Activated CD8-positive, alpha-beta memory T cell treated with anti-CD3 and anti-CD28 coated beads, Interleukin-2, amount 50 U/mL, for 48 hours (primary cell): ENCODE results near the gene GAK.
"Not testable (repeated sequence)": the region's sequence is repeated elsewhere in the genome, so short reads cannot be mapped to it uniquely, and the experiment has no call there.

Source experiments
- DNase-seq: peaks from one replicate; pipeline ENCODE4 v3.0.0-alpha.2; 2020

The GAK gene

DNA sequence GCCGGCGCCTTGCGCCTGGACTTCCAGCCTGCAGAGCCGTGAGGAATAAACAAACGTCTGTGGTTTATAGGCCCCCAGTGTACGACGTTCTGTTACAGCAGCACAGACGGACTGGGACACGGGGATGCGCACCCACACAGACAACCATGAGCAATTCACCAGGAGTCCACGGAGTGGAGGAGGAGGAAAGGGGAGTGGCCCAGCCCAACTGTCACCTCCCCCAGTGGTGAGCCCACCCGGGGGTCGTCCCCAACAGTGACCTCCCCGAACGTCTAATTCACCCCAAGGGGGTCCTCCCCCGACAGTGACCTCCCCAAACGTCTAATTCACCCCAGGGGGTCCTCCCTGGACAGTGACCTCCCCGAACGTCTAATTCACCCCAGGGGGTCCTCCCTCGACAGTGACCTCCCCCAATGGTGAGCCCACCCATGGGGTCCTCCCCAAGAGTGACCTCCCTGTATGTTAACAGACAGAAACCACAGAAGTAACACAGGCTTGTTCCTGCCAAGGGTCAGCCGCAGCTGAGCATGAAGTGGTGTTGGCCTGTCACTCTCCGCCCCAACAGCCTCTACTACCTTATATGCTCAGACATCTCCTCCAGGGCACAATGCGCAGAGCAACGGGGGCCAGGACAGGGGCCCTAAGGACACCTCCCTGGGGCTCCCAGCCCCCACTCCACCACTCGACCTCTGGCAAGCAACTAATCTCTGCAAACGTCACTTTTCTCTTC, 6.2 kb downstream of the GAK start:
- no peak for DNase-seq

DNA sequence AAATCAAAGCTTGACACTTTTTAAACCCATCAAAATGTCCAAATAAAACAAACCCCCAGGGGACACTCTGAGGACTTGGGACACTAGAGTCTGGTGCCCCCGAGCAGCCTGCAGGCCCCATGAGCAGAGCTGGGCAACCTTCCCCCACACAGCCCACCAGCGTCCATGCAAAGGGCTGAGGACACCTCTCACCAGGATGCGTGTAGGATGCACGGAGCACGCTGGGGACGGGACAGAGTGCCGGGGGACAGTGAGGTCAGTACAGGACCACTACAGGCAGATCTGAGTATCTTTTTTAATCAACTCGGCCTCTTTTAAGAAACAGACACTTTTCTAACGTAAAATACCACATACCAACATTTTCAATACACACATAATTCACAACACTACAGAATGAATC, 6.9 kb downstream of the GAK start:
- no peak for DNase-seq

DNA sequence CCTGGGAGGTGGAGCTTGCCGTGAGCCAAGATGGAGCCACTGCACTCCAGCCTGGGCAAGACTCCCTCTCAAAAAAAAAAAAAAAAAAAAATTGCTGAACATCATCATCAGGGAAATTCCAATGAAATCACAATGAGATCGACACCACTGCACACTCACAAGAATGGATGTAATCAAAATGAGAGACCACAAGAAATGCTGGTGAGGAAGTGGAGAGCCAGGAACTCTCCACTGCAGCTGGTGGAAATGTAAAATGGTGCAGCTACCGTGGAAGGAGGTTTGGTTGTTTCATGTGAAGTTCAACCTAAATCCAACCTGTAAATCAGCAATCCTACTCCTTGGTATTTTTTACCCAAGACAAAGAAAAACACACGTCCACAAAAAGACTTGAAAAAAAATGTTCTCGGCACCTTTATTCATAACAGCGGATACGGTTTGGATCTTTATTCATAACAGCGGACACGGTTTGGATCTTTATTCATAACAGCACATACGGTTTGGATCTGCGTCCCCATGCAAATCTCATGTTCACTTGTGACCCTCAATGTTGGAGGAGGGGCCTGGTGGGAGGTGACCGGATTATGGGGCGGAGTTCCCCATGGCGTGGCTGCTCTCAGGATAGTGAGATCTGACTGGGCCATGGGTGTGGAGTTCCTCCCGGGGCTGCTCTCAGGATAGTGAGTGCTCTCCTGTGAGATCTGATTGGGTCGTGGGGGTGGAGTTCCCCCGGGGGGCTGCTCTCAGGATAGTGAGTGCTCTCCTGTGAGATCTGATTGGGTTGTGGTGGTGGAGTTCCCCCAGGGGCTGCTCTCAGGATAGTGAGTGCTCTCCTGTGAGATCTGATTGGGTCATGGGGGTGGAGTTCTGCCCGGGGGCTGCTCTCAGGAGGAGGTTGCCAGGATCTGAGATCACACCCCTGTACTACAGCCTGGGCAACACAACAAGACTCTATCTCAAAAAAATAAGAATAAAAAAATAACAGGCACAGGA, 7.7 kb downstream of the GAK start:
- DNase-seq = no peak

DNA sequence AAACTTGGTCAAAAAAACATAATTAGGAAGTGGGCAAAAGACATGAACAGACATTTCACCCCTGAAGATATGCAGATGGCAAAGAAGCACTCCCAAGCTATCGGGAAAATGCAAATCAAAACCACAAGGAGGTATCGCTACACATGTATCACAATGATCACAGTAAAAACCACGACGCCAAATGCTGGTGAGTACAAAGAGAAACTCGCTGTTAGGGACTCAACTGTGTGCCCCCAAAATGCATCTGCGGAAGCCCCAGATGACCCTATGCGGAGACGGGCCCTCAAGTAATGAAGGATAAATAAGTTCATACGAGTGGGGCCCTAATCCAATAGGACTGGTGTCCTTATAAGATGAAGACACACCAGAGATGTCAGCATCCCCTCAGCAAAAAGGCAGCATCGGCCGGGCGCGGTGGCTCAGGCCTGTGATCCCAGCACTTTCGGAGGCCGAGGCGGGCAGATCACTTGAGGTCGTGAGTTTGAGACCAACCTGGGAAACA, 10.2 kb downstream of the GAK start:
- DNase-seq = no peak

DNA sequence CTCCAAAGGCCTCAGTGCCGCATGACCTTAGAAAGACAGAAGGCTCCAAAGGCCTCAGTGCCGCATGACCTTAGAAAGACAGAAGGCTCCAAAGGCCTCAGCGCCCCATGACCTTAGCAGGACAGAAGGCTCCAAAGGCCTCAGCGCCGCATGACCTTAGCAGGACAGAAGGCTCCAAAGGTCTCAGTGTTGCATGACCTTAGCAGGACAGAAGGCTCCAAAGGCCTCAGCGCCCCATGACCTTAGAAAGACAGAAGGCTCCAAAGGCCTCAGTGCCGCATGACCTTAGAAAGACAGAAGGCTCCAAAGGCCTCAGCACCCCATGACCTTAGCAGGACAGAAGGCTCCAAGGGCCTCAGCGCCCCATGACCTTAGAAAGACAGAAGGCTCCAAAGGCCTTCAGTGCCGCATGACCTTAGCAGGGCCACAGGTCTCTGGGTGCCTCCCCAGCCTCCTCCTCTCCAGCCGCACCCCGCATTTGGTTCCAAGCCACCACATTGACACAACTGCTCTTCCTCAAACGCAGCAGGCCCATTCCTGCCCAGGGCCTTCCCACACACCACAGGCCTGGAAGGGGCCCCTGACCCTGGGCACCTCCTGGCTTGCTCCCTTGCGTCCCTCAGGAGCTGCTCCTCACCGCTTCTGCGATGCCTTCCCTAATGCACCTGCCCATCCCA, 13.0 kb downstream of the GAK start:
- DNase-seq = not testable (repeated sequence)

DNA sequence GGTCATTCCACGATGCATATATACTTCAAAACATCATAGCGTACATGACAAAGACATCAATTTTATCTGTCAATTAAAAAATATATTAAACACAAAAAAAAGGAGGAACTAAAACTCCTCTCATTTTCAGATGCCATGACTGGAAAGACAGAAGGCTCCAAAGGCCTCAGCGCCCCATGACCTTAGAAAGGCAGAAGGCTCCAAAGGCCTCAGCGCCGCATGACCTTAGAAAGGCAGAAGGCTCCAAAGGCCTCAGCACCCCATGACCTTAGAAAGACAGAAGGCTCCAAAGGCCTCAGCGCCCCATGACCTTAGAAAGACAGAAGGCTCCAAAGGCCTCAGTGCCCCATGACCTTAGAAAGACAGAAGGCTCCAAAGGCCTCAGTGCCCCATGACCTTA, 13.5 kb downstream of the GAK start:
- not testable (repeated sequence) for DNase-seq

DNA sequence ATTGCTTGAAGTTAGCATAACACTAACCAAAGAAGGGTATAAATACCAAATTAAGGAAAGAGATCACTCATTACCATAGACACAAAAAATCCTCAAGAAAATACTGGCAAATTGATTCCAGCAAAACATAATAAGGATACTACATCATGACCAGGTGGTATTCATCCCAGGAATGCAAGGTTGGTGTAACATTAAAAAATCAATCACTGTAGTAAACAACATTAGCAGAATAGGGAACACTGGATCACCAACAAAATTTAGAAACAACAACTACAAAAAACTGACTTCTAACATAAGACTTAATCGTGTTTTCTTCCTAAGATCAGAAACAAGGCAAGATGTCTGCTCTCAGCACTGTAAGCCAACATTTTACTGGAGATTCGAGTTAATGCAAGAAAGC, 14.1 kb downstream of the GAK start:
- DNase-seq = no peak

DNA sequence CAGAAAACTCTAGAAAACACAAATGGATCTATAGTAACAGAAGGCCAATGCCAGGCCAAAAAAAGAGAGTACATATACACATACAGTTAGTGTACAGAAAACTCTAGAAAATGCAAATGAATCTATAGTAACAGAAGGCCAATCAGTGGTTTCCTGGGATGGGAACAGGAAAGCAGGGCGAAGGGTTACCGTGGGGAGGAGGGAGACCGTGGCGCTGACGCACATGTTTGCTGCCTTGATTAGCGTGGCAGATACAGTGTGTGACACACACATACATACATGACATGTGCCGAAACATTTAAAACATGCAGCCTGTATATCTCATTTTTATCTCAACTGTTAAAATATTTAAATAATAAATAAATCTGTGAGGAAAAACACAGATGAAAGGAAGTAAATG, 14.7 kb downstream of the GAK start:
- no peak for DNase-seq

DNA sequence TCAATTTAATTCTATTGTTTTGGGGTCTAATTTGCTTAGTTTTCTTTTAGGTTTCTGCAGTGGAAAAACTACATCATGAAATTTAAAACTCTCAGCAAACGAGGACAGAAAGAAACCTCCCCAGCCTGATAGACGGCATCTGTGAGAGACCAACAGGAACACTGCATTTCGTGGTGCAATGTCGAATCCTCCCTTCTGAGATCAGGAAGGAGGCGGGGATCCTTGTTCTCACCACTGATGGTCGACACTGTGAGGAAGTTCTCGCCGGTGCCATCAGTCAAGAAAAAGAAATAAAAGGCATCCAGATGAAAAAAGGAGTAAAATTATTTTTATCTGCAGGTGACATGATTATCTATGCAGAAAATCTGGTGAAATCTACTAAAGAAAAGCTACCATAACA, 16.5 kb downstream of the GAK start:
- DNase-seq = no peak

DNA sequence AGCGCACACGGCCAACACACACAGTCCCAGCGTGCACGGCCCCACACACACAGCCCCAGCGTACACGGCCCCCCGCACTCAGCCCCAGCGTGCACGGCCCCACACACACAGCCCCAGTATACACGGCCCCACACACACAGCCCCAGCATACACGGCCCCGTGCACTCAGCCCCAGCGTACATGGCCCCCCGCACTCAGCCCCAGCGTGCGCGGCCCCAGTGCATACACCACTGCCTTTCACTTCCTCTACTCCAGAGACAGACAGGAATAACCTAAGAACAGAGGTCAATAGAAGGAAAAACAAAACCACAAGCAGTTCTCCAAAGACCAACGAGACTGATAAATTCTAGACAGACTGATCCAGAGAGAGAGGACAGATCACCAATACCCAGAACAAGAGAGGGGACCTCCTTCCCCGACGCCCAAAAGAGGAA, 17.1 kb downstream of the GAK start:
- no peak for DNase-seq

DNA sequence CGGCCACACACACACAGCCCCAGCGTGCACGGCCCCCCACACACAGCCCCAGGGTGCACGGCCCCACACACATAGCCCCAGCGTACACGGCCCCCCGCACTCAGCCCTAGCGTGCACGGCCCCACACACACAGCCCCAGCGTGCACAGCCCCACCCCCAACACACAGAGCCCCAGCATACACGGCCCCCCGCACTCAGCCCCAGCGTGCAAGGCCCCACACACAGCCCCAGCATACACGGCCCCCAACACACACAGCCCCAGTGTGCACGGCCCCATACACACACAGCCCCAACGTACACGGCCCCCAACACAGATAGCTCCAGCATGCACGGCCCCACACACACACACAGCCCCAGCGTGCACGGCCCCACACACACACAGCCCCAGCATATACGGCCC, 17.6 kb downstream of the GAK start:
- DNase-seq = no peak

DNA sequence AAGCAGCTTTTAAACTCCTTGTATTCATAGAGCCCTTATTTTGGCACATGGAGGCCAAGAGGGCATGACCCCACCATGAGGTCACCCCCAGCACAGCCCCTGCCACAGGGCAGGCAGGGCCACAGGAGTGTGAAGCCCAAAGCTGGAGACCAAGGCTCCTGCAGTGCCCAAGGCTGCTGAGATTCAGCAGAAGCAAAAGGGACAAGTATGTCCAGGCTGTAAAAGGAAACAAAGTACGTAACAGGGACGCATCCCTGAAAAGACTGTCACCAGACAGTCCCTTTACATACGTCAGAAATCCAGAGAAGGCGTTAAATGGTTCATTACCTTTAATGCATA, 18.9 kb downstream of the GAK start:
- DNase-seq = no peak

DNA sequence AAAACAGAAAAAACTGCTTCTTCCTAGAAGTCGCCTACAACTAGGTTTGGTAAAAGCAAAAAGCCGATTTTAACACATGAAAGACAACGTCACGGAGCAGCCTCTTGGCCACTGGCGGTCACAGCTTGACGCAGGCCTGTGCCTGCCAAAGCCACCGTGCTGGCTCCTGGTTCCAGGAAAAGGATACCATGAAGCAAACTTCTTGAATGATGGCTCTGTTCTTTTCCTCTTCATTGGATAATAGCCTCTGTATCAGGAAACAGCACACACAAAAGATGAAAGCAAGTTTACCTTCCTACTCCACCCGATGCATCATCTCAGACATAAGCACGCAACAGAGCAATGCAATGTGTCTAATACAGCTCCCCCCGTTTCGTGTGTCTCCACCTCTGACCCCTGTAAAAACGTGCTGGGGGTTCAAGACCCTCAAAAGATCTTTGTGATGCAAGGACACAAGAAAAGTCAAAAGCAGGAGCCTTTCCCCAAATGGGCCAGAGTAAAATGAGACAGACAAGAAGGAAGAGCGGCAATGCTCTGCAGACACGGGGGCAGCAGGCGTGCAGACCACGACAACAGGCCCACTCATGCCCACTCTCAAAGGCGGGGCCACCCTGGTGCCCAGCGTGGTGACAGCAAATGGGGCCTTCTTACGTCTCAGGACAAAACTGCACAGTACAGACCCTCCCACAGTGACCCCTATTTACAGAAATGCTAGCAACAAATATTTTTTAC, 19.4 kb downstream of the GAK start:
- no peak for DNase-seq

DNA sequence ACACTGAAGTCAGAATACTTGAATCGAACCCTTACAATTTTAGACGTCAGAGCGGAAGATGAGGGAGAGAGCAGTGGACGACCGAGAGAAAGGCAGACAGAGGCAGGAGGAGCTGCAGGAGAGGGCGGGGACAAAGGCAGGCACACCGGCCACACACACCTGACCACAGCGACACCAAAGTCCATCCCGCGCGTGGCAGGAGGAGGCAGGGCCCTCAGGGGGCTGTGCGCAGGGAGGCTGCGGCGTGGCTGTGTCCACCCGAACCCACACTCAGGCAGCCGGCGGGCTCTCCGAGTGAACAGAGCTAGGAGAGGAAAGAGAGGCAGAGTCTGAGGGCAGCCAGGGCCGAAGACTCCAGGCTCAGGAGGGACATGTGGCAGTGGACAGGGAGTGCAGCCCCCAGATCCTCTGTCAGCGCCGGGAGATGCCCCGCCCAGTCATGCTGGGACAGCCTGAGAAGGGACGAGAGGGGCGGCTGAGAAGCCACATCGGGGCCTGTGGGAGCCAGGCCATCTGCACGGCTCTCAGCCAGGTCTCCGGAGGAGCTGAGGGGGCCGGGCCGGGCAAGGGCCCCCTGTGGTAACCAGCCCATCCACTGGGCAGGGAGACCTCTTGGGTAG, 20.1 kb downstream of the GAK start:
- no peak for DNase-seq

DNA sequence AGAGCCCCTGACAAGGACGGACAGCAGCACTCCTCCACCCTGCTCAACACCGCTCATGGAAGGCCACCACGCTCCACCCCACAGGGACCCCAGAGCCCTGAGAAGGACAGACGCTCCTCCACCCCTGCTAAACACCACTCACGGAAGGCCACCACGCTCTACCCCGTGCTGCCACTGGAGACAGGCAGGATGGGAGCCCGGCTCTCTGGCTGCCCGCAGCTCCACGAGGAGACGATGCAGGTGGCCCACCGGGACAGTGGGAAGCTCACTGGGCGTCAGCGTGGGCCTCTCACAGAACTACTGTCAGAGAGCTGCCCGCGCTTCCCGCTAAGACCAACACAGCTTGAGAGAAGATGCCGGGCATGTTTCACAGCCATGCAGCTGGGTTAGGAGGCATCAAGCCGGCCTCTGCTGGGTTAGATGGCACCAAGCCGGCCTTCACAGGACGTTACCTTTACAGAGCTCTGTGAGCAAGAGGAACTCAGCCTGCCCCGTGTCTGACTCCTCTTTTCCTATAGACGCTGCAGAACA, 20.8 kb downstream of the GAK start:
- DNase-seq = no peak

DNA sequence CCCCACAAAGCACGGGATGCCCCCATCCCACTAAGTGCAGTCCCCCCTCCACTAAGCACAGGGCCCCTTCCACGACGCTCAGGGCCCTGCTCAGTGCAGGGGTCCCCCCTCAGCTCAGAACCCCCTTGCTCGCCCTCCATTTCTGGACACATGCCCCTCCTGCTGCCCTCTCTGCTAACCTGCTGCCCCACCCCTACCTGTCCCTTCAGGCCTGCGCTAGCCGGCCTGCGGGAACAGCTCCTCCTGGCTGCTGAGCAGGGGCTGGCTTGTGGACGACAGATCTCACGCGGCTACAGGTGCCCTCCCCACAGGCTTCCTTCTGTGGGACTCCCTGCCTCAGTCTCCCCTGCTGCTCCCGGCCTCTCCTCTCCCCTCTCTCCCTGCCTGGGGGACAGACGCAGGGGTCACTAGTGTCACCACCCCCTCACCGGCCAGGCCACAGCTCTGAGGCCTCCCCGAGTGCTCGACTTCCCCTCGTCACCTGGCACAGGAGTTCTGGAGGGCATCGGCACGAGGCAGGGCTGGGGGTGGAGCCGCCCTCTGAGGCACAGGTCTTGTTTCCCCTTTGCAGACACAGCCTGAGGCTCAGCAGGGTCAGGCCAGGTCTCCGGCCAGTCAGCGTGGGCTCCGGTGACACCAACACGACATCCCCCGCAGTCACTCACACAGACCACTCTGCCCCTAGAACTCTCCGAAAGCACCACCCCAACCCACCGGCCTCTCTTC, 21.6 kb downstream of the GAK start:
- no peak for DNase-seq

DNA sequence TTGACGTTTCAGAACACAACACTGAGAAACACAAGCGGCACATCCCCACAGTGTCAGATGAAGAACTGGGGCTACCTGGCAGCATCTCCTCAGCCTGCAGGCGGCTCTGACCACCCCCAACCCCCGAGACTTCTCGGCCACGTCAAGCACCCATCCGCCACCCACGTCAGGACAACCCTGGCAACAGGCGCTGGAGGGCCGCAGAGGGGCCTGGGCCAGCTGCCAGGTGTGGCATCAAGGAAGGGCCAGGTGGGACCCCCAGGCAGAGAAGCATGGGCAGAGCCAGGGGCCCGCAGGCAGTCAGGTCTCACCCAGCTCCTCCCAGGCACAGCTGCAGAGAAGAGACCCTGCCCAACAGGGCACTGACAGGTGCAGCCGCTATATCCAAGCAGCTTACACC, 22.3 kb downstream of the GAK start:
- DNase-seq = no peak

DNA sequence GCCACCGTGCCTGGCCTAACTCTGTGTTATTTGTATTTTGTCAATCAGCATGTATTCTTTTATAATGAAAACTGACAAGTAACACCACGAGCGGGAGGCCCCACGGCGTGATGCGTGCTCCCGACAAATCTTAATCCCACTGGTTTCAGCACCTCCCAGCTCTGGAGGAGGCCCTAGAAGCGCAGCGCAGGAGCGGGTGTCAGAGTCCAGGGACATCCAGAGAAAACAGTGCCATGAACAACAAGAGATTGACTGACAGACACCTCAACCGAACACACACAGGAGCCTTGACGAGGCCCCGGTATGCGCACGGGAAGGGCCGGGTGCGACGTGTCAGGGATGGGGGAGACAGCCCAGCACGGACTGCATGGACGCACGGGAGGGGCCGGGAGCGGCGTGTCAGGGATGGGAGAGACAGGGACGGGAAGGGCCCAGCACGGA, 23.0 kb downstream of the GAK start:
- no peak for DNase-seq

DNA sequence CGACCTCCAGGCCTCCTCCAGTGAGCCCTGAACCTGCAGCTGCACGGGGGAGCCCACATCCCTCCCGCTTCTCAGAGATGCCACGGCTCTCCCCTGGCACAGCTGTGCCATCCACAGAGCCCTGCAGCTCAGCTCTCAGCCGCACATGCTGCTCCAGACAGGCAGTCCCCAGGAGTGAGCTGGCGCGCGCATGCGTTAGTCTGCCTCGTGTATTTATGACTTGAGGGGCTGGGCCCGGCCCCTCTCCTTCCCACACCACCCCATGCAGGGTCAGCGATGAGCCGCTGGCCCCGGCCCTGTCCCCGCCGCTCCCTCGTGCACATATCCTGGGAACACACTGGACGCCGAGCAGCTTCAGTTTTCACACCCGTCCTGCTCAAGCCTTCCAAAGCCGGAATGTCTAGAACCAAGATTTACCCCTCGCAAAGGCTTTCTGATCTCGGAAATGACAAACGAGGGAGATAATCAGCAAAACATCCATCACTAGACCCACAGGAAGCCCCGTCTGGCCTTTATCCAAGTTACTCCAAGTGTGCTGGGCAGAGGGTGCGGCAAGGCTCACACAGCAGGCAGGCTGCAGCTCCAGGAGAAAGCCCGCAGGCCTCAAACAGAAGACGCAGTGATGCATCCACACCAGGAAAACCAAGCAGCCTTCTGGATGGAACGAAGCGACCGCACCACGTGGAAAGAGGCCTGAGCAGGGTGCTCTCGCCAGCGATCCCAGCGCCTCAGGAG, 24.3 kb downstream of the GAK start:
- no peak for DNase-seq

DNA sequence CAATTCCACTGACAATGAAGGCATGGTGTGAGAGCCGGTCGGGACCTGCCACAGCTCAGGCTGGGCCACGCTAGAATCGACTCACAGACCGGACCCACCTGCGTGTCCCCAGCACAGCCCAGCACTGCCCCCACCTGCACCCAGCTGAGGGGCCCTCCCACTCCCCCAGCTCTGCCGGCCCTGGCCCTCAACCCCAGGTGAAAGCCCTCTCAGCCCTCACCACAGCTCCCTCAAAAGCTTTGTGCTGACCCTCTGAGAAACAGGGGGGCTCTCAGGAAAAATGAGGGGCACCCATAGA, 25.1 kb downstream of the GAK start:
- no peak for DNase-seq
